NCI-H2029 treated with DMSO at 0.1 percent for 48 hours (cell line): Measurements from ENCODE around the gene C1QTNF9.
"Not testable (repeated sequence)": the region's sequence is repeated elsewhere in the genome, so short reads cannot be mapped to it uniquely, and the experiment has no call there.

Source experiments
- DNase-seq: peaks from one replicate; lab custom pipeline; 2025; lab: John Stamatoyannopoulos, UW

The C1QTNF9 gene

GRCh38 chr13:24362435-24362952 lies 53.1 kb downstream of the C1QTNF9 start:
- DNase-seq = no peak

- DNase-seq = no peak
Measured at GRCh38 chr13:24365191-24365590, 55.8 kb downstream of the C1QTNF9 start.

- not testable (repeated sequence) for DNase-seq
Measured at GRCh38 chr13:24366315-24366714, 56.9 kb downstream of the C1QTNF9 start.

GRCh38 chr13:24371273-24371672 lies 61.9 kb downstream of the C1QTNF9 start:
- DNase-seq = not testable (repeated sequence)
